ENCODE results near the gene PDZD4.

- TF ChIP-seq REST (IDR thresholded peaks at IDR 0.05; ENCODE audit: insufficient read depth in 1 of 2, low read depth in 2 of 2, low read length in 2 of 2) (no peak), TAF1 (IDR thresholded peaks at IDR 0.05; ENCODE audit: borderline replicate concordance, insufficient read depth, low read length) (no peak)
Measured at GRCh38 chrX:153836921-153837320, 6.6 kb upstream of the PDZD4 start.
